Endothelial cell of umbilical vein (primary cell): ENCODE measurements around the gene AKAP13.

Source experiments
- CTCF ChIP-seq, 2 donors: IDR thresholded peaks; 1 replicate in 1 of 2; 2 replicates in 1 of 2; pipeline ENCODE4 v1.5.1; 2011; ENCODE audit warnings: low read length in 2 of 2, mild to moderate bottlenecking in 2 of 2, moderate library complexity in 2 of 2, control low read depth in 1 of 2, inconsistent platforms in 1 of 2, low read depth in 1 of 2; ENCODE audit not compliant: insufficient read depth in 1 of 2; ENCODE audit errors: extremely low read depth in 1 of 2
- EZH2 ChIP-seq: IDR thresholded peaks from 2 replicates; pipeline ENCODE4 v1.6.1; 2012; ENCODE audit warnings: borderline replicate concordance, low read depth, mild to moderate bottlenecking, moderate library complexity, low read length, inconsistent platforms; ENCODE audit not compliant: severe bottlenecking
- GATA2 ChIP-seq: IDR thresholded peaks from 2 replicates; pipeline ENCODE4 v1.7.0; 2011; ENCODE audit warnings: low read depth, mild to moderate bottlenecking, moderate library complexity, mixed read lengths, low read length; ENCODE audit not compliant: insufficient read length, insufficient read depth
- JUN ChIP-seq: IDR thresholded peaks from 2 replicates; pipeline ENCODE4 v1.6.1; 2011; ENCODE audit warnings: borderline replicate concordance, low read depth; ENCODE audit not compliant: insufficient read length, insufficient read depth
- MYC ChIP-seq: IDR thresholded peaks from one replicate; pipeline ENCODE4 v1.6.1; 2011; ENCODE audit warnings: mild to moderate bottlenecking, low read depth, low read length
- POLR2A ChIP-seq: IDR thresholded peaks from 2 replicates; pipeline ENCODE4 v1.6.1; 2012; ENCODE audit warnings: low read depth, mild to moderate bottlenecking, control low read depth, low read length
- POLR2AphosphoS5 ChIP-seq: IDR thresholded peaks from 2 replicates; pipeline ENCODE4 v1.6.1; 2012; ENCODE audit warnings: low read depth, mild to moderate bottlenecking, control low read depth, low read length, moderate library complexity; ENCODE audit not compliant: insufficient read depth
- TF ChIP-seq, protein P1 (sequence below): IDR thresholded peaks from 2 replicates; pipeline ENCODE4 v1.6.1; 2011; ENCODE audit not compliant: insufficient read depth, insufficient read length

- TF ChIP-seq JUN (no peak), CTCF (IDR thresholded peaks at IDR 0.05; ENCODE audit: extremely low read depth in 1 of 2, insufficient read depth in 1 of 2, low read depth in 1 of 2, low read length in 2 of 2) (no peak), POLR2A (no peak), EZH2 (no peak), MYC (no peak), POLR2AphosphoS5 (no peak), GATA2 (no peak)
- TF ChIP-seq, protein P1, sequence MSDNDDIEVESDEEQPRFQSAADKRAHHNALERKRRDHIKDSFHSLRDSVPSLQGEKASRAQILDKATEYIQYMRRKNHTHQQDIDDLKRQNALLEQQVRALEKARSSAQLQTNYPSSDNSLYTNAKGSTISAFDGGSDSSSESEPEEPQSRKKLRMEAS, result no peak
Measured at GRCh38 chr15:85777250-85778106, 397.1 kb downstream of the AKAP13 start.
